NCI-H146 (cell line): ENCODE measurements around the gene SYNGR2.
"Not testable (repeated sequence)": the region's sequence is repeated elsewhere in the genome, so short reads cannot be mapped to it uniquely, and the experiment has no call there.

Experiments
- DNase-seq: peaks from one replicate; lab custom pipeline; 2025; lab: John Stamatoyannopoulos, UW

Gene SYNGR2

DNA sequence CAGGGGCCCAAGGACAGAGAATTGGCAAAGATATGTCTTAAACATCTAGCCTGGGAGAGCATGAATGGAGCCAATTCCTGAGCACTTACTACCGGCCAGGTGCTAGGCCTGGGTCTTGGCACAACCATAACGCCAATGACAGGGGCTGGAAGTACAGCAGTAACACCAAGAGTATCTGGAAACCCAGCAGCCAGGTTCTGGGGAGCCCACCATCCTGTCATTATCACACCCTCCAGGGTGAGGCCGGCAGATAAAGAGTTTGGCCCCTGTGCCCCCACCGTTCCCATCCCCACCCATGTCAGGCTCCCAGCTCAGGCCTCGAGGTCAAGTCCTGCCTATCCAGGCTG is 38.3 kb upstream of the SYNGR2 start:
- no peak for DNase-seq

DNA sequence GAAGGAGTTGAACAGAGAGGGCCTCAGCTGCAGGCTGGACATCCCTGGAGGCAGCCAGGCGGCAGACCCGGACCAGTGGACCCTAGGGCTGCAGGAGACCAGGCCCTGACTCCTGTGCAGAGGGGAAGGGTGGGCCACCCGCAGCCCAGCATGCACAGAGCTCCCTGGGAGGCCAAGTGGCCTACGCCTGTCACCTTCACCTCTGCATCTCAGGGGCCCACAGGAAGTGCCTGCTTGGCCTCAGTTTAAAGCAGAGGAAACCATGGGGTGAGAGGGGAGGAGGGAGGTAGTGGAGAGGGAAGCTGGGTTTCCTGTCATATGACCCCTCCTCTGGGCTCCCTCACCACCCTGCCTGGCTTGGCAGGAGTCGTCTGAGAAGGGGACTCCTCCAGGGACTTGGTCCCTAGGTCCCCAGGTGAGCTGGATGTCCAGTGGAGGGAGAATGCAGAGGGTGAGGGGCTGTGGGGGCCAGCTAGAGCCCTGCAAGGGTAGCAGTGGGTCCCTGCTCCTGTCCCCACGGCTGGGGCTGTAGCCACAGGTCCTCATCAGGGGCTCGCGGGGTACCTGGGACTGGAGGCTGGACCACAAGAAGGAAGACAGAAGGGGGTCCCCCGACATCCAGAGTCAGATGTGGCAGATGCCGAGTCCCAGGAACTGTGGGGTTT is 37.8 kb upstream of the SYNGR2 start, which contains the start of gene TMC8:
Gene TMC8 (plus strand): TSS at position 335 of the 665 bp plus-strand sequence. CDS start 818 bp downstream, outside the sequence.
- no peak for DNase-seq

DNA sequence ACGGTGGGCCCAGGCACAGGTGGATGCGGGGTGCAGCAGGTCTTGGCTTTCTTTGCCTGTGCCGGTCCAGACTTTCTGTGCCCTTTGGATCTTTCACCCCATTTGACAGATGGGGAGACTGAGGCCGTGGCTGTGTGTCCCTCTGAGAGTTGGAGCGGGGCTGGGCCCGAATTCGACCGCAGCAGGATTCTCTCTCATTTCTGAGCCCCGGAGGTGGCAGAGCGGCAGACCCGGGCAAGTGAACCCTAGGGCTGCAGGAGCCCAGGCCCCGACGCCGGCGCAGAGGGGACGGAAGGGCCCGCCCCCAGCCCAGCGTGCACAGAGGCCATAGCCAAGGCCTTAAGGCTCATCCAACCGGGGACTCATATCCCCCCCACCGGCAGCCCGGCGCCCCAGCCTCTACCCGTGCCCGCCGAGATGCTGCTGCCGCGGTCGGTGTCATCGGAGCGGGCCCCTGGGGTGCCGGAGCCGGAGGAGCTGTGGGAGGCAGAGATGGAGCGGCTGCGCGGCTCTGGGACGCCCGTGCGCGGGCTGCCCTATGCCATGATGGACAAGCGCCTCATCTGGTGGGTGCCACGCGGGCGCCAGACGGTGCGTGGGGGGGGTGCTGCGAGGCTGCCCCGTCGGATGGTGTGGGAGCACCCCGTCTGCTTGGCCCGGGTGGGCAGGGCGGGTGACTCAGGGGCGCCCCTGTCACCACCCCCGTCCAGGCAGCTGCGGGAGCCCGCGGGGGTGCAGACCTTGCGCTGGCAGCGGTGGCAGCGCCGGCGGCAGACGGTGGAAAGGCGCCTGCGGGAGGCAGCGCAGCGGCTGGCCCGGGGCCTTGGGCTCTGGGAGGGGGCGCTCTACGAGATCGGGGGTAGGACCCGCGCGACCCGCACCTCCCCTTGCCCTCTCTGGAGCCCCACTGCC is 37.0 kb upstream of the SYNGR2 start:
- no peak for DNase-seq

DNA sequence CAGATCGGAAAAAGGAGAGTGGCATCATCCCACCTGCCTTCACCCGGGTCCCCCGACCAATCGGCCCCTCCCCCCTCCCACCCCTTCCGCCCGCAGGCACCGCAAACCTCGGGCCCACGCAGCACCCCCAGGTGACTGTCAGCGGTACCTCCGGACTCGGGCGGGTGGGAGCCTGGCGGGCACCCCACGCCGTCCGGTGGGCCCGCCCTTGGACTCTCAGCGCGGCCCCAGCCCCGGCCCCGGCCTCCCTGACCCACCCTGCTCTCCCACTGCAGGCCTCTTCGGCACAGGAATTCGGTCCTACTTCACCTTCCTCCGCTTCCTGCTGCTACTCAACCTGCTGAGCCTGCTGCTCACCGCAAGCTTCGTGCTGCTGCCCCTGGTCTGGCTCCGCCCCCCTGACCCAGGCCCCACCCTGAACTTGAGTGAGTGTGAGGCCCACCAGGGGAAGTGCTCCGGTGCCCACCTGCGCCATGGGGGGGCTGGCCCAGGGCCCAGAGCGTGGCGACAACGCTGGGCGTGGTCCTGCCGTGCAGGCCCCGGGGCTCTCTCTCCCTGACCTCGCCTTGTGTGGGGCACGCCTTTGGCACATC is 36.2 kb upstream of the SYNGR2 start:
- DNase-seq, result peak; percentile 37

DNA sequence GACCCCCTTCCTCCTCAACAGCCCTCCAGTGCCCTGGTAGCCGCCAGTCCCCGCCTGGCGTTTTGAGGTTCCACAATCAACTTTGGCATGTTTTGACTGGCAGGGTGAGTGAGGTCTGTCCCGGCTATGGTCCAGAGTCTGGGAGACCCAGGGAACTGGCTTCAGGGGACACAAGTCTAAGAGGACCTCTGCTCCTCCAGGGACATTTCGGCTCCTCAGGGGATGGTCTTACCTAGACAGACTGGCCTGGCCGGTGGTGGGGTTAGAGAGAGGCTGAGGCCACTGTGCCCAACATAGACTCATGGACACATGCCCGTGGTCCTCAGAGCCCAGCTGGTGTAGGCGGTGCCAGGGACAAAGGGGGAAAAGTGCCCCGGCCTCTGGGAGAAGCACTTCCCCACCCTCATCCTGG is 35.6 kb upstream of the SYNGR2 start:
- no peak for DNase-seq

DNA sequence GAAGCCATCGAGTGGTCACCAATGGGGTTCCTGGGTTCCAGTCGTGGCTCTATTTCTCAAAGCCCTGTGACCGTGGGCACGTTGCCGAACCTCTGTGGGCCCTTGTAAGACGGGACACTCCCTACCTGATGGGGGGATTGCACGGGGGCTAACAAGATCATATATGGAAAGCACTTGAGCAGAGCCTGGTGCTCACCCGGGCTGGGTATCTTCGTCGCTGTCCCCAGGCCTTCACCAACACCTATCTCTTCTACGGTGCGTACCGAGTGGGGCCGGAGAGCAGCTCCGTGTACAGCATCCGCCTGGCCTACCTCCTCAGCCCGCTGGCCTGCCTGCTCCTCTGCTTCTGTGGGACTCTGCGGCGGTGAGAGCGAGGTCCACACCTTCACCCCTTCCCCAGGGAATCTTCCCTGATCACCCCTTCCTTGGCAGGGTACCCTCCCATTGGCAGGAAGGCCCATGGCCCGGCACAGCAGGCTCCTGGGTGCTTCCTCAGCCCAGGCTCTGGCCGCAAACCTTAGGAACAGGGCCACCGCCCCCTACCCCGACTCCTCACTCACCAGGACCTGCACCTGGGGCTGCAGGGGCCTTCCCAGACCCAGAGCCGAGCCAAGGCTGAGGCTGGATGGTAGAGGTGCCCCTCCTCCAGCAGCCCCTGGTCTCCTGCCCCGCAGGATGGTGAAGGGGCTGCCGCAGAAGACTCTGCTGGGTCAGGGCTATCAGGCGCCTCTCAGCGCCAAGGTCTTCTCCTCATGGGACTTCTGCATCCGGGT is 35.0 kb upstream of the SYNGR2 start:
- no peak for DNase-seq

DNA sequence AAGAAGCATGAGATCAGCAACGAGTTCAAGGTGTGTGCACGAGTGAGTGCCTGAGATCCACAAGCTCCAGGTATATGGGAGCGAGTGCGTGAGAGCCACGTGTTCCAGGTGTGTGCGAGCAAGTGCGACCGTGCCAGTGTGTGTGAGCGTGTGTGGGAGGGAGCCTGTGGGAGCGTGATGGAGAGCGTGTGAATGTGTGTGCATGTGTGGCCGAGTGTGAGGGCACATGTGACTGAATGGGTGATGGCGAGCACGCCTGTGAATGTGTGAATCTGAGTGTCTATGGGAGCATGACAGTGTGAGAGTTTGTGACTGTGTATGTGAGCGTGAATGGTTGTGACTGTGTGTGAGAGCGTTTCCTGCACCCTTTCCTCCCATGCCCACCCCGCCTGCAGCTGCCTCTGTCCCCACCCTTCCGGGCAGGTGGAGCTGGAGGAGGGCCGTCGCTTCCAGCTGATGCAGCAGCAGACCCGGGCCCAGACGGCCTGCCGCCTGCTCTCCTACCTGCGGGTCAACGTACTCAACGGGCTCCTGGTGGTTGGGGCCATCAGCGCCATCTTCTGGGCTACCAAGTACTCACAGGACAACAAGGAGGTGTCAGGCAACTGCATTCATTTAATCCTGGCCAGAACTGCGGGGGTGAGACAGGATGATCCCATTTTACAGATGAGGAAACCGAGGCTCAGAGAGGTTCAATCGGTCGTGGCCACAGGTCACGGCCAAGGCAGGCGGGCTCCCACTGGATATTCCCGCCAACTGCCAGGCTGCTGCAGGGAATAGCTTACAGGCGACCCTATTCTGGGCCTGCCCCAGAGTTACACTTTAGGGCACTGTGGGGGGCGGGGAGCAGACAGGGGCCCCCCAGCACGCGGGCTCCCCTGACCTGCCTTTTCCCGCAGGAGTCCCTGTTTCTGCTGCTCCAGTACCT is 34.1 kb upstream of the SYNGR2 start:
- peak; percentile 74 for DNase-seq

DNA sequence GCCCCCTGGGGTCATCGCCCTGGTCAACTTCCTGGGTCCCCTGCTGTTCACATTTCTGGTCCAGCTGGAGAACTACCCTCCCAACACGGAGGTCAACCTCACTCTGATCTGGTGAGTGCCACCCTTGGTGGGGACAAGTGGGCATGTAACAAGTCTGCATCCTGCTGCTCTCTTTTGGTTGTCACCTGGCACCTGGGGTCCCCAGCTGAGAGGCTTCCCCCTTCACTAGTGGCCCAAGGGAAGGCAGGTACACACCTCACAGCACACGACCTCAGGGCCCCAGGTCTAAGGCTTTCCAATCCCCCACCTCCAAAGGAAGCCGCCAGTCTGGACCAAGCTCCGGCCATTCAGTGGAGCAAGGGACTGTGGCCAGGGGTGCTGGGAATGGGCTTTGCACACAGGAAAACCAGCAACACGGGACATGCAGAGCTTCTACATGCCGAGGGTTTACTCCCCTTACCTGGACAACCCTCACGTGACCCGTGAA is 33.4 kb upstream of the SYNGR2 start:
- no peak for DNase-seq

DNA sequence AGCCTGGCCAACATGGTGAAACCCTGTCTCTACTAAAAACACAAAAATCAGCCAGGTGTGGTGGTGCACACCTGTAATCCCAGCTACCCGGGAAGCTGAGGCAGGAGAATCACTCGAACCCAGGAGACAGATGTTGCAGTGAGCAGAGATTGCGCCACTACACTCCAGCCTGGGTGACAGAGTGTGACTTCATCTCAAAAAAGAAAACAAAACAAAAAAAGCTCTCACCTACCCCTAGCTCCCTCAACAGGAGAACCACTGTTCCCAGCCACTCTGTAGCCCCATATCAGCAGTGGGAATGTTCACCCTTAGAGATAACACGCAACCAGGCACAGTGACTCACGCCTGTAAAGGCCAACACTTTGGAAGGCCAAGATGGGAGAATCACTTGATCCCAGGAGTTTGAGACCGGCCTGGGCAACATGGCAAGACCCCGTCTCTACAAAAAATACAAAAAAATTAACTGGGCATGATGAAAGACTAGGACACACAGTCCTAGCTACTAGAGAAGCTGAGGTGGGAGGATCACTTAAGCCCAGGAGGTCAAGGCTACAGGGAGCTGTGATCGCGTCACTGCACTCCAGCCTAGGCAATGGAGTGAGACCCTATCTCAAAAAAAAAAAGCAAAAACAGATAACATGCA is 32.4 kb upstream of the SYNGR2 start:
- no peak for DNase-seq

DNA sequence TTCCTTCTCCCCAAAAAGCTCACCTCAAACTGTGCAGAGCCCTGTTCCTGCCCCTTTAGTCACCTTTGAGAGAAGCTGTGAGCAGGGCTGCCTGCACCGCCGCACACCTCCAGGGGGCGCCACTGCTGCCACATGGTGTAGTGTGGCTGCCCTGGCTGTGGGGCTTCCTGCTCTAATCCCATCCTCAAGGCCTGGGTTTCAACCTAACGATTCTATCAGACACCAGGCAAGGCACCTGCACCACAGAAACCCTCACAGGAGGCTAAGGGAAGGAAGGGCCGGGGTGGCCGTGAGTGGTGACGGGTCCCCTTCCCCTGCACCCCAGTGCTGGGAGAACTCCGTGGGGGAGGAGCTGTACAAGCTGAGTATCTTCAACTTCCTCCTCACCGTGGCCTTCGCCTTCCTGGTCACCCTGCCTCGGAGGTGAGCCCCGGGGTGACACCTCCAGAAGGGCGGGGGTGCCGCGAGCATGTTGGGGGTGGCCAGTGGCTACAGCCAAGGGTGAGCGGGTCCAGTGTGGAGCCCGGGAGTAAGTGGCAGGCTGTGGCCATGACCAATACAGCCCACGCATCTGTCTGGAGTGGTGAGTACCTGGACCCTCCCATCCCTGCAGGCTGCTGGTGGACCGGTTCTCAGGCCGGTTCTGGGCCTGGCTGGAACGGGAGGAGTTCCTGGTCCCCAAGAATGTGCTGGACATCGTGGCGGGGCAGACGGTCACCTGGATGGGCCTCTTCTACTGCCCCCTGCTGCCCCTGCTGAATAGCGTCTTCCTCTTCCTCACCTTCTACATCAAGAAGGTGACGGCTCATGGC is 30.8 kb upstream of the SYNGR2 start:
- no peak for DNase-seq

DNA sequence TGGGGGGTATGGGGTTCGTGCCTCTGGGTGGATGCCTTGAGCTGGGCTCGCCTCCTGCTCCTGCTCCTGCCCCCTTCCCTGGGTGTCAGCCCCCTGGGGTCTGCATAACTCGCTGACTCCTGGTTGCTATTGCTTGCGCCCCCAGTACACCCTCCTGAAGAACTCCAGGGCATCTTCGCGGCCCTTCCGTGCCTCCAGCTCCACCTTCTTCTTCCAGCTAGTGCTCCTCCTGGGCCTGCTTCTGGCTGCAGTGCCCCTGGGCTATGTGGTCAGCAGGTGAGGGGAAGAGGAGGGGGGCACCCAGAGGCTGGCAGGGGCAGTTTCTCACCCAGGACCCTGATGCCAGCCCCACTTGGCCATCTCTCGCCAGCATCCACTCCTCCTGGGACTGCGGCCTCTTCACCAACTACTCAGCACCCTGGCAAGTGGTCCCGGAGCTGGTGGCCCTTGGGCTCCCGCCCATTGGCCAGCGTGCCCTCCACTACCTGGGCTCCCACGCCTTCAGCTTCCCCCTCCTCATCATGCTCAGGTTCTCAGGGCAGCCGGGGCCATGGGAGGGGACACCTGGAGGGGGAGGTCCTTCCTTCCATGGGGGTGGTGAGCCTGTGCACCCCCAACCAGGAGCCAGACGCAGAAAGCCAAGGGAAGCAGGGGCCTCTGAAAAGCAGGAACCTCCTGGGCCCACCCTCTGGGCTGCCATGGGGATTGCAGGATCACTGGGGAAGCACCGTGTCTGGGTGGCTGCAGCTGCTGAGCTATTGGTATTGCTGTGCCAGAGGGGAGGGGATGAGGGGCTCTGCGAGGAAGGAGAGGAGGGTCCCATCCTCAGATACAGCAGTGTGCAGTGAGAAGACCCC is 29.9 kb upstream of the SYNGR2 start:
- DNase-seq, result no peak

DNA sequence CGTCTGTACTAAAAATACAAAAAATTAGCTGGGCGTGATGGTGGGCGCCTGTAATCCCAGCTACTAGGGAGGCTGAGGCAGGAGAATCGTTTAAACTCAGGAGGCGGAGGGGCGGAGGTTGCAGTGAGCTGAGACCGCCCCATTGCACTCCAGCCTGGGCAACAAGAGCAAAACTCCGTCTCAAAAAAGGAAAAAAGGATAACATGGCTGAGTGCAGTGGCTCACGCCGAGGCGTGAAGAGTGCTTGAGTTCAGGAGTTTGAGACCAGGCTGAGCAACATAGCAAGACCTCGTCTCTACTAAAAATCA is 28.6 kb upstream of the SYNGR2 start:
- DNase-seq, result not testable (repeated sequence)

DNA sequence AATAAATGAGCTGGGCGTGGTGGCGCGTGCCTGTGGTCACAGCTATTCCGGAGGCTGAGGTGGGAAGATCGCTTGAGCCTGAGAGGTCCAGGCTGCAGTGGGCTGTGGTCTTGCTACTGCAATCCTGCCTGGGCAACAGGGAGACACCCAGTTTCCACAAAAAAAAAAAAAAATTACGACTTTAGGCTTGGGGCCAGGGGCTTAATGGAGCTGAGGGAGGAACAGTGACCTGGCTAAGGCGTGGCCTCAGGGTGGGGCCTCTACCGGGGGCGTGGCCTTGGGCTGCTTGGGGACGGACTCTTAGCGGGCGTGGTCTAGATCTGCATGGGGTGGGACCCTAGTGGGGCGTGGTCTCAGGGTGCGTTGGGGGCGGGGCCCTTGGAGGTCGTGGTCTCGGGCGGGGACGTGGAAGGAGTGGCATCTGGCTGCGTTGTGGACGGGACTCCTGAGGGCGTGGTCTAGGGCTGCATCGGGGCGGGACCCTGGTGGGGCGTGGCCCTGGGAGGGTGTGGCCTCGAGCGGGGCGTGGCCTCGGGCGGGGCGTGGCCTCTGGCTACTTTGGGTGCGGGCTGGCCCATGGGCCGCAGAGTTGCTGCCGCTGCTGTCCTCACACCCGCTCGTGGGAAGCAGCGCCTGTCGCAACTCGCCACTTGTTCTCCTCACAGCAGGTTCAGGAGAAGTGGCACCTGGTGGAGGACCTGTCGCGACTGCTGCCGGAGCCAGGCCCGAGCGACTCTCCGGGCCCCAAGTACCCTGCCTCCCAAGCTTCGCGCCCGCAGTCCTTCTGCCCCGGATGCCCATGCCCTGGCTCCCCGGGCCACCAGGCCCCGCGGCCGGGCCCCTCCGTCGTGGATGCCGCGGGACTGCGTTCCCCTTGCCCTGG is 28.0 kb upstream of the SYNGR2 start:
- DNase-seq, result peak; percentile 99

DNA sequence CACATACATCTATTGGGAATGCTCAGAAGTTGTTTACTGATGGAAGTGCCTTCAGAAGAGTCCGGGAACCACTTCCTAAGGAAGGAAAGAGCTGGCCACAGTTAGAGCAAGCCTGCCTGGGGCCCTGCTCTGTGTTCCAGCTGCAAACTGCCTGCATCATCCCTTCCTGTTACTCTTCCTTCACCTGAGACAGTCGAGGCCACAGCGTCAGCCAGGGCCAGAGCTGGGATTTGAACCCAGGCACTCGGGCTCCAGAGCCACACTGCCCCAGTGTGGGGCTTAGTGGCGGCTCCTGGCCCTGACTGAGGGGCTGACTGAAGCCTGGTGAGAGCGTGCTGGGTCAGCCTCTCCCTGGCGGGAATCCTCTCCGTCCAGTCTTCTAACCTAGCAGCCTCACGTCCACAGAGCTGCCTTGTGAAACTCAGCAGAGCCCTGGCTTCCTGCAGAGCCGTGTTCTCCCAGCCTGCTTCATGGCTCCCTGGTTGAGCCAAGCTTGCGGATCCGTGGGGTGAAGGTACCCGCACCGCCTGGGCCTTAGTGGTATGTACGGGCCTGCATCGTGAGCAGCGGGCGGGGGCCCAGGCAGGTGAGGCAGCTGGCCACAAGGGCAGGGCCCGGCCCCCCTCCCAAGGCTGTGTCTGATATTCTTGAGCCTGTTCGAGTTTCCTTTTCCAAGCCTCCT is 26.8 kb upstream of the SYNGR2 start:
- DNase-seq, result no peak

DNA sequence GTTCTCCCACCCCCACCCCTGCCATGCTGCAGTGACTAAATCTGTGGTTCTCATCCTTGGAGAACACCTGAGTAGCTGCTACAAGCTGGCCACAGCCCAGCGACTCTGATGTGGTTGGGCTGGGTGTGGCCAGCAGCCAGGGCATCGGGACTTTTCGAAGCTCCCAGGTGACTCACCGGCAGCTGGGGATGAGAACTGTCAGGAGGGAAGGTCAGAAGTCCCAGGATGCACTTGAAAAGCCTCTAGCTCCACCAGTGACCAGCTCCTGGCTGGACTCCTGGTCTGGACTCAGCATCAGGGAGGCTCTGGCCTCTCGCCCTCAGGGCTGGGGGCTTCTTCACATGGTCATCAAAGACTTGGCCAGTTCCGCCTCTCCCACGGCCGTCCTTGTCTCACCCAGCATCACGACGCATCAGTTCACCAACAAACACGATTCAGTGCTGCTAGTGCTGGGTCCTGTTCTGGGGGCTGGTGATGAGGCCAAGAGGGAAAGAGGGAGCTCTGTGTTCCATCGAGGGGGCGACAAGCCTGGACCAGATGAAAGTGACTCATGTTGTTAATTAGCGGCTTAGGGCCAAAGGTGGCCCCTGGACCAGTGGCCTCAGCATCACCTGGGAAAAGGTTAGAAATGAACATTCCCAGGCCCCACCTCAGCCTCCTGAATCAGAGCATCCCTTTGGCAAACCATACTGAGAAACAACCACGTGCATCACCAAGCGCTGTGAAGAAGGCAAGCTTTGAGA is 26.1 kb upstream of the SYNGR2 start:
- DNase-seq, result no peak
